ENCODE measurements around the gene SMIM44.

Gene SMIM44

DNA sequence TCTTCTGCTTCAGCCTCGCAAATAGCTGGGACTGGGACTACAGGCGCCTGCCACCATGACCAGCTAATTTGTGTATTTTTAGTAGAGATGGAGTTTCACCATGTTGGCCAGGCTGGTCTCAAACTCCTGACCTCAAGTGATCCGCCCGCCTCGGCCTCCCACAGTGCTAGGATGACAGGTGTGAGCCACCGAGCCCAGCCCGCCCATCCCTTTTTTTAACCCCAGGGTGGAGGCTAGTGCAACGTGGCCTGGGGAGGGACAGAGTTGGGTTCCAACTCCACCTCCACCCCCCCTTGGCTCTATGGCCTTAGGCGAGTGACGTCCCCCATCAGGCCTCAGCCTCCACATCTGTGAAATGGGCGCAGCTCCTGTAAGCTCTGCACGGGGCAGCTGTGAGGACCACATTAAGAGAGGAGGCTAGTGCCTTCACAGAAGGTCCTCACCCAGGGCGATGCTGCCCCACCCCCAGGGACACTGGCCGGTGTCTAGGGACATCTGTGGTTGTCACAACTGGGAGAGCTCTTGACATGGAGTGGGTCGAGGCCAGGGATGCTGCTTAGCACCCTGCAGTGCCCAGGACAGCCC lies 40.7 kb downstream of the SMIM44 start:
- no peak for DNase-seq

DNA sequence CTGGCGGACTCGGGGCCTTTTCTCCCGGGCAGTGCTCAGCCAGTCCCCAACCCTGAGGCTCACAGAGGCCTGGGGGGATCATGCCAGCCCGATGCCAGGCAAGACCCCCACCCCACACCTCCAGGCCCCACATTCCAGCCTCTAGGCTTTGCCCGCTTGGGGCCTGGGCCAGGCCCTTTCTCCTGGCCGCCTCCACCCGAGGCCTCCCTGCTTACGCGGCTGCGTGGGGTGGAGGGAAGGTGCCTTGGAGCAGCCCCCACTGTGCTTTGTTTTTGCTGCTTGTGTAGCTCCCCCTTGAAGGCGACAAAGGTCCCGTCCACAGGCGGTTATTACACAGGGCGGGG lies 41.3 kb downstream of the SMIM44 start:
- no peak for DNase-seq

DNA sequence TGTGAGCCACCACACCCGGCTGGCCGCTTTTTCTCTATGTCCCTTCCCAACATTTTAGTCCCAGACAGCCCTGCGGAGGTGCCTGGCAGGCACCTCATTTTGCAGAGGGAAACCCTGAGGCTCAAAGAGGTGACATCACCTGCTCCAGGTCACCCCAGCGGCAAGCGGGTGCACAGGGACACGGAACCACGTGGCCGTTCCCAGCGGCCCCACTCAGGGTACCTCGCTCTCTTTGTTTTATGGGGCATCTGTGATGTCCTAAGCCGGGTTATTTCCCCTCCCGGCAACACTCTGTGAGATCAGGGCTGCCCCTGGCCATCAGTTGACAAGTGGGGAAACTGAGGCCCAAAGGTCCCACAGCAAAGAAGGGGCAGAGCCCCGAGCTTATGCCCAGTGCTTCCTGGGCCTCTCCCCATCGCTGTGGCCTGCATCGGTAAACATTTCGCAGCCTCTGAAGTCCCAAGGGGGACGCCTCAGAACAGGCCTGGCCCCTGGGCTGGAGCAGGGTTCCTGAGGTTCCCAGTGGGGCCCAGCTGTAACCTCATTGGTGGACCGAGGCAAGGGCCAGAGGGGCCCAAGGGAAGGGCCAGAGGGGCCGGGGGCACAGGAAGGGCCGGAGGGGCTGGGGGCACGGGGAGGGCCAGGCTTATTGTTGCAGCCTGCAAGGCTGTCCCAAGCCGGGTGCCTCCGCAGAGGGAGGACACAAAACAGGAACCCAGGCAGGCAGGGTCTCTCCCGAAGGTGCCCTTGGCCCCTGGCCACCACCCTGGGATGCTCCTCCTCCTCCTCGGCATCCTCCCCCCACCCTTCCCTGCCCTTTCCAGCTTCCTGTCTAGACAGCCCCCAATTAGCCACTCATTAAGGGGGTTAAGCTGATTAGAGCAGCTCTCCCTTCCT lies 41.9 kb downstream of the SMIM44 start:
- DNase-seq = no peak

DNA sequence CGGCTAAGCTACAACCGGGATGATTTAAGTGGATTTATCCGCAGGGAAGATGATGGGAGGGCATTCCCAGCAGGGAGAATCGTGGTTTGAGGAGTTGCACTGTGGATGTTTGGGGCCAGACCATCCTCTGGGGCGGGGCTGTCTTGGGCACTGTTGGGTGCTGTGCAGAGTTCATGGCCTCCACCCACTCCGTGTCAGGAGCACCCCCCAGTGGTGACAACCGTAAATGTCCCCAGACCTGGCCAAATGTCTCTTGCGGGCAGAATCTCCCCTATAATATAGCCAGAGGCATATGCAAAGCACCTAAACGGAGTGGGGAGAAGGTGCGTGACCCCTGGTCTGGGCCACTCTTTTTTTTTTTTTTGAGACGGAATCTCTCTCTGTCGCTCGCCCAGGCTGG lies 43.2 kb downstream of the SMIM44 start:
- DNase-seq = peak in 5 of 56 donors; percentile 11 to 32 (median 19)

DNA sequence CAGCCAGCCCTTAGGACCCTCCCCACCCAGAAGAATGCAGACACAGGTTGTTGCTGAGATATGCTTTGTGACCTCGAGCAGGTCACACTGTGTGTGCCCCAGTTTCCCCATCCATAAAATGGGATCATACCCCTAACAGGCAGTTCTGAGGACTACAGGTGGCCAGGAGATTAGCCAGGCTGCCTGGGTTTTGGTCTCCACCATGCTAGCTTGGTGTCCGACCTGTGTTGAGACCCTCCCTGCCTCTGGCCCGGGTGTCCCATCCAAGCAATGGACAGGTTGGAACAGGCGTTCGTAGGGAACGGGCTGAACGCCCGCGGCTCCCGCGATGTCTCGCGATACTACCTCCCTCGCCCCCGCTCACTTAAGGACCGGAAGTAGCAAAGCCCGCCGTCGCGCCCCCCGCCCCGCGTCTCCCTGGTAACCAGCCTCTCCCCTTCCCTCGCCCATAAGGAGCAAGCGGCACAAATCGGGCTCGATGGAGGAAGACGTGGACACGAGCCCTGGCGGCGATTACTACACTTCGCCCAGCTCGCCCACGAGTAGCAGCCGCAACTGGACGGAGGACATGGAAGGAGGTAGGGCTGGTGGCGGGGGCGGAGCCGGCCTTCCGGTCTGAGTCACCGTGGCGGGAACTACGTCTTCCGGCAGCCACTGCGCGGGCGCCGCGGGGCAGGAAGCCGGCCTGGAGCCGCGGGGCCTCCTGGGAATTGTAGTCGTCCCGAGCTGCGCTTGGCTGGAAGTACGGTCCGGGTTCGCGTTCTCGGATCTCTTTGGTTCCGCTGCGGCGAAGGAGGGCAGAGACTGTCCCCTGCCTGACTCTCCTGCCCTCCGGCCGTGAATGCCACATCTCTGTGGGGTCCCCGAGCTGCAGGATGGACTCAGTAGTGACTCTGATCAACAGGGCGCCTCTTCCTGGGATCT lies 48.3 kb downstream of the SMIM44 start:
- DNase-seq = peak; percentile 61 to 95 (median 90)

DNA sequence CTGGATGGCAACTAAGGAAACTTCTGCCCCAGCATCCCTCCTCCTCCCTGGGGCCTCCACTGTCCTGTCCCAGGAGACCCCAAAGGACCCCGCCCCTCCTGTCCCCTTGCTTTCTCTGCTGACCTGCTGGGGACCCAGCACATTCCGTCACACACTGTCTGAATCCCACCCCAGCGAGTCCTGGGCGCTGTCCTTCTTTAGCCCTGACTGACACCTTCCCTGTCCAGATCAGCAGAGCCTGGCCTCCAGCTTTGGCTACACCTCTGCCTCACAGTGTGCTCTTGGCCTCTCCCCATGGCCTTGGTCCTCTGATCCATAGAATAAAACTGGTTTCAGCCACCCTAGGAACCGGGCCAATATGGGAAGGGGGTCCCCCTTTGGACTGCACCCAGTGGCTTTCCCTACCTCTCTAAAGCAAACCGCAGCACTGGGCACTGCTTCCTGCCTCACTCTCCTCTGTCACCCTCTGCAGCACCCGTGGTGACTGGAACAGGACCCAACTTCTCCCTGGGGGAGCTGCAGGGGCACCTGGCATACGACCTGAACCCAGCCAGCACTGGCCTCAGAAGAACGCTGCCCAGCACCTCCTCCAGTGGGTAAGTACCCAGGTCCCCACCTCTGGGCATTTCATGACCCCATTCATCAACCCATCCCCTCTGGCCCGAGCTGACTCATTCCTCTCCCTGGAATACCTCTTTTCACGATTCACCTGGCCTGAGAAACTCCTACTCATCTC lies 49.3 kb downstream of the SMIM44 start:
- DNase-seq = no peak

DNA sequence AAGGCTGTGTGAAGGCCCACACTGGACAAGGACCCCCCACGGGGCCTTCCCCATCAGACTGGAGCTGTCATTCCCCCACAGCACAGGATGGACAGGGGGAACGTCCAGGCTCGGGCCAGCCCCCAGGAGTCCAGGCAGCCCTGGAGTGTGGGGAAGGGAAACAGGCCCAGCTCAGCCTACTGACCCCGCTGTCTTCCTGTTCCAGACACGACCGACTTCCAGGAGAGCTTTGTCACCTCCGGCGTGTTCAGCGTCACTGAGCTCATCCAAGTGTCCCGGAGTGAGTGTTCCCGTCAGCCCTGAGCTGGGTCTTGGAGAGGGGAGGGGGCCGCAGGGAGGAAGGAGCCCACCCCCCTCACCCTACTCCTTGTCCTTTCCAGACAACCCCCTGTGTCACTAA lies 49.9 kb downstream of the SMIM44 start:
- no peak for DNase-seq

All from amygdala (tissue), 56 donors.